HG02623 (cell line): ENCODE data around the gene PLCB2.

ENCODE experiments used
- ATAC-seq: cut with Tn5 transposase; IDR thresholded peaks from one replicate; pipeline ENCODE4 v1.9.1; 2021; ENCODE audit warnings: moderate library complexity; ENCODE audit not compliant: unreplicated experiment

PLCB2 gene

DNA sequence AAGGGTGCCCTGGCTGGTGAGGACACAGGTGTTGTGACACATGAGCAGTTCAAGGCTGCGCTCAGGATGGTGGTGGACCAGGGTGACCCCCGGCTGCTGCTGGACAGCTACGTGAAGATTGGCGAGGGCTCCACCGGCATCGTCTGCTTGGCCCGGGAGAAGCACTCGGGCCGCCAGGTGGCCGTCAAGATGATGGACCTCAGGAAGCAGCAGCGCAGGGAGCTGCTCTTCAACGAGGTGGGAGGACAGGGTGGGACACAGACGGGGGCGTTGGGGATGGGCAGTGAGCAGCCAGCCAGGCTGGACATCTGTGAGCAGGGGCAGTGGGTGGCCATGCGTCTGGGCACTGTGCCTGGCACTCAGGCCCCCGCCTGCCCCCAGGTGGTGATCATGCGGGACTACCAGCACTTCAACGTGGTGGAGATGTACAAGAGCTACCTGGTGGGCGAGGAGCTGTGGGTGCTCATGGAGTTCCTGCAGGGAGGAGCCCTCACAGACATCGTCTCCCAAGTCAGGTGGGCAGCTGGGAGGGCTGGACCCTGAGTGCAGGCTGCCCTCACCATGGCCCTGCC, 35.2 kb downstream of the PLCB2 start:
- ATAC-seq, result no peak

DNA sequence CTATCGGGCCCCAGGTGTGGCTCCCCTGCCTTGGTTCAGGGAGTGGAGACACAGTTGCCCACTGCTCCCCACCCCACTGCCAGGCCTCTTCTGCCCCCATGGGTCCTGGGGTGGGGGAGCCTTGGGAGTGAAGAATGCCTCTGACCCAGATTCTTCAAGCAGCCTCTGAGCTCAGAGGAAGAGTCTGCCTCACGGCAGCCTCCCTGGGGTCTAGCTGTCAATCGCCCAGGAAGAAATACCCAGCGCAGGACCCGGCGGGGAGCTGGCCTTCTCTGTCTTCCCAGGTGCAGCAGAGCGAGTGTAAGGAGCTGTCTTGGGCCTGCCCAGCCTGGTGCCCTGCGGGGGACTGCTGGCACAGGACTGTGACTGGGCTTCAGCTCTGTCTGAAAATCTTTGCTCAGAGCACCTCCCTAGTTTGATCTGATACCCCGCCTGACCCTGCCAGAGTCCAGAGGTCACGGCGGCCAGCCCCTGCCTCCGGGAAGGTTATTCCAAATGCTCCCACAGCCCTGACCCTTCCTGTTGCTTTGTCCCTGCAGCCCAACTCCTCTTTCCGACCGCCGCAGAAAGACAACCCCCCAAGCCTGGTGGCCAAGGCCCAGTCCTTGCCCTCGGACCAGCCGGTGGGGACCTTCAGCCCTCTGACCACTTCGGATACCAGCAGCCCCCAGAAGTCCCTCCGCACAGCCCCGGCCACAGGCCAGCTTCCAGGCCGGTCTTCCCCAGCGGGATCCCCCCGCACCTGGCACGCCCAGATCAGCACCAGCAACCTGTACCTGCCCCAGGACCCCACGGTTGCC, 35.9 kb downstream of the PLCB2 start:
- ATAC-seq, result no peak

GRCh38 chr15:40270246-40270995, 37.3 kb downstream of the PLCB2 start:
- no peak for ATAC-seq

- ATAC-seq, result no peak
Measured at GRCh38 chr15:40269604-40270003, 38.1 kb downstream of the PLCB2 start.

DNA sequence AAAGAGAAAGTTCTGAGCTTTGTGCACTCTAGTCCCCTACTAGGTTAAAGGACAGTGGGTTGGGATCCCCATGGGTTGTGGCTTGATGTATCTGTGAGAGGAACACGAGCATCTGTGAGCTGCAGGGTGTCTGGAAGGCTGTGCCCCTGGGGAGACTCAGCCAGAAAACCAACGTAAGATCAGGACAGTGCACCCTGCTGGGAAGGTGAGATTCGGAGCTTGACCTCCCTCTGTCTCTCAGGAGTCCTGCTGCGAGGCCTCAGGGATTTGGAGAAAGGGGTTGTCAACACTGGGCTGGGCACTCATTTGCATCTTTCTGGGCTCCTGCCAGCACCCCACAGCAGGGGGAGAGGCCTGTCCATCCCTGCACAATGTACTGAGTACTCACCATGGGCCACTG, 40.1 kb downstream of the PLCB2 start:
- ATAC-seq, result no peak

DNA sequence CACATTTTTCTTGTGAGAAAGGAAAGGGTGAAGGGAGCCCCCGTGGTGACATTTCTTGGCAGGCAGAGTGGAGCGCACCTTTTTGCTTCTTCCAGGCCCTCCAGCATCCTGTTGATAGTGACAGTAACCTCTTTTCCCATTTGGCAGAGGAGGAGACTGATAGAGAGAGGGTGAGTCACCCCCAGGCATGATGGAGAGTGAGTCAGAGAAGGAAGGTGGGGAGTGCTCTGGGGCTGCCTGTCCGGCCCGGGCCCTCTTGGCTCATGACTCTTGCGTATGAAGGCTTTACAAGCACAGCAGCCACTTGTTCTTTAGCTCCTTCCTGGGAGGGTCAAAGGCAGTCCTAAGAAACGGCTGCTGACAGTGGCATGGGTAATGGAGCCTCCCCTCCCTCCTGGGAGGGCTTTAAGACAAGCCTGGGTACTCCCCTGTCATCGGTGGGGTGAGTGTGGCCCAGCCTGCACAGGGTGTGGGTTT, 40.9 kb downstream of the PLCB2 start:
- ATAC-seq, result no peak

GRCh38 chr15:40265875-40266274, 41.9 kb downstream of the PLCB2 start:
- no peak for ATAC-seq

DNA sequence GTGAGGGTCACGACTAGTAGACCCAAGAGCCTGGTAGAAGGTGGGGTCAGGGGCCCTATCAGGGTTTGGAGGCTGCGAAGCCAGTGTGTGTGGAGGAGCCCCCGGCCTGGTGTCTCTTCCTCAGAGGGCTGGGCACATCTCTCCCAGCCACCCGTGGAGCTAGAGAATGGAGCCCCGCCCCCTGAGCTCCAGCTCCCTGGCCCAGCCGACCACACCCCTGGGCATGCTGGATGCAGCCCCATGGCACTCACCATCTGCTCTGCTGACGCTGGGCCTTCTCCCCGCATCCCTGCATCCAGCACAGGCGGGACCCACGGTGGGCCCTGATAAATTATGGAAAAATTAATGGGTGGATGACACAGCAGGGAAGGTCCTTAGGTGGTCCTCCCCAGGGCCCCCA, 42.4 kb downstream of the PLCB2 start:
- ATAC-seq, result no peak

GRCh38 chr15:40264321-40265153, 43.2 kb downstream of the PLCB2 start:
- ATAC-seq, result no peak

GRCh38 chr15:40263024-40263754, 44.5 kb downstream of the PLCB2 start:
- ATAC-seq, result no peak

DNA sequence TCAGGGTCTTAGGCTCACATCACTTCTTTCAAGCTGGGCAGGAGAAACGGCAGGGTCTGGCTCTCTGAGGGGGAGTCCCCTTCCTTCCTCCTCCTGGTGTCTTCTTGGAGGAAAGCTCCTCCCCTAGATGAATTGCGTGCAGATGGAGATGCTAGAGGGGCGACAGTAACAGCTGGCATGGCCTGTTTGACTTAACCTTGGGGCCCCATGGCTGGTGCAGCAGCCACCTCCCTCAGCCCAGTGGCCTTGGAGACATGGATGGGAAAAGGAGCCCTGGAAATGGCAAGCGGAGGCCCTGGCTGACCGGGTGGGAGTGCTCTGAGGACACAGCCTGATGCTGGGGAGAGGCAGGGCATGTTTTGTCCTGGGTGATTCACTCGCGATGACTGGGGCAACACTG, 48.7 kb downstream of the PLCB2 start:
- no peak for ATAC-seq

GRCh38 chr15:40258544-40258943, 49.2 kb downstream of the PLCB2 start:
- no peak for ATAC-seq

DNA sequence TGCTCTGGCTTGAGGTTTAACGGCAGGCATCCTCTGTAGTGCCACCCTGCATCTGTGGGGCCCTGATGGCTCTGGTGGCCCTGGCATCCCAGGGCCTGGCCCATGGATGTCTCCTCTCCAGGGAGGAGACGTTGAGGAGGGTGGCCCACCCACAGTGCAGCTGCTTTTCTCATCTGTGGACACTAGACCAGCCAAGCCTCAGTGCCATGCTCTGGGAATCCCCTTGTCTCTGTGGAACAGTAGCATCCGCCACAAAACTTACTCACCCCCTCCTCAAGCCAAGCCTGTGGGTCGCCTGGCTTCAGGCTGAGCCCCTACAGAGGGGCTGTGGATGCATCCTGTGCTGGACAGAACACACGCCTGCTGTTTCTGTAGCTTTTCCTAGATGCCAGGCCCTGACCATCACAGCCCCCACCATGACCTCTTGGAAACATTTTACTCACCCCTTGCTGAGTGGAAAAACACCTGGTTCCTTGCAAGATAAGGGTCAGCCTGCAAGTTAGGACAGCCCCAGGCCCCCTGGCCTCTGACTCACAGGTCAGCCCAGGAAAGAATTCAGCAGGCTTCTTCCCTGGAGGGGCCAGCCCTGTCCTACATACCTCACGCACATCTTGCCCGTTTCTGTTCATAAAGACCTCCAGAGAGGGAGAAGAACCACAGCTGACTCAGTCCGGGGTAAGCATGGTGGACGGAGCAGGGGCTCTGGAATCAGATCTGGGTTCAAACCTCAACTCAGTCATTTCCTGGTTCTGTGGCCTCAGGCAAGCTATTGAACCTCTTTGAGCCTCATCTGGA, 49.9 kb downstream of the PLCB2 start:
- ATAC-seq, result no peak

DNA sequence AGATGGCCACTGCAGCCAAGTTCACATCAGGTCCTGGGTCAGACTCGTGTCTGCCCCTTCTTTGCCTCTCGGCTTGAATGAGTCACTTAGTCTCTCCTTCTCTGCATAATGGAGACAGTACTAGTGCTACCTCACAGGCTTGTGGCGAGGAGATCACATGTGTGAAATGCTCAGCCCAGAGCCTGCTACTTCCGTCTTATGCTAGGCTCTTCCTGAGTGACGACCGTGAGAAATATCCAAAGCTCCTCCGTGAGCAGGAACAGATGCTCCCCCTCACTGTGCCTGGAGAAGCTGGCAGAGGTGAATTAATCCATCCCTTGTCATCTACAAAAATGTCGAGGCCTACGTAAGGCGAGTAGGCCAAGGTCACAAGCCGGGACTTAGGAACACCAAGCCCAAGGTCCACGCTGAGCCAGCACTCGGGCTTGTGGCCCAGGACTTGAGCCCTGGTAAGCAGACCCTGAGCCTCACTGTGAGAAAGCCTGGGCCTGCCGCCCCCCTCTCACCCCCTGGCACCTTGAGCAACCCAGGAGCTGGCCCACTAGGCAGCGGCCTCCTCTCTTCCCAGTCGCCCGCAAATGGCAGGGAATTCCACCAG, 51.0 kb downstream of the PLCB2 start:
- no peak for ATAC-seq

DNA sequence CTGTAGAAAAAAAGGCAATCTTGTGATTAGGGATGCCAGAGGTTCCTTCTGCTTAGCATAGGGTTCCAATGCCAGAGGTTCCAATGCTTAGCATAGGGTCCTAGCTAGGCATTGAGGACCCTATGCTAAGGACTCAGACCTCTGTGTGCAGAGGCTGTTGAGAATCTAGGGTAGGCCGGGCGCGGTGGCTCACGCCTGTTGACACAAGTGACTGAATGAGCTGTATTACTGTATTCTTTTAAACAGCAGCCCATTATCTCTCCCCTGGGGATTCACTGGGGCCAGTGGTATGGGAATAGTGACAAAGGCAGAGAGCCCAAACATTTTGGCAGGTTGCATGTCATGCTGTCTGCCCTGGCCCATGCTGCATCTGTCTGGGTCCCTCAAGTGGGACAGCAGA, 52.7 kb downstream of the PLCB2 start:
- ATAC-seq, result no peak

- no peak for ATAC-seq
Measured at GRCh38 chr15:40254452-40254851, 53.3 kb downstream of the PLCB2 start.

DNA sequence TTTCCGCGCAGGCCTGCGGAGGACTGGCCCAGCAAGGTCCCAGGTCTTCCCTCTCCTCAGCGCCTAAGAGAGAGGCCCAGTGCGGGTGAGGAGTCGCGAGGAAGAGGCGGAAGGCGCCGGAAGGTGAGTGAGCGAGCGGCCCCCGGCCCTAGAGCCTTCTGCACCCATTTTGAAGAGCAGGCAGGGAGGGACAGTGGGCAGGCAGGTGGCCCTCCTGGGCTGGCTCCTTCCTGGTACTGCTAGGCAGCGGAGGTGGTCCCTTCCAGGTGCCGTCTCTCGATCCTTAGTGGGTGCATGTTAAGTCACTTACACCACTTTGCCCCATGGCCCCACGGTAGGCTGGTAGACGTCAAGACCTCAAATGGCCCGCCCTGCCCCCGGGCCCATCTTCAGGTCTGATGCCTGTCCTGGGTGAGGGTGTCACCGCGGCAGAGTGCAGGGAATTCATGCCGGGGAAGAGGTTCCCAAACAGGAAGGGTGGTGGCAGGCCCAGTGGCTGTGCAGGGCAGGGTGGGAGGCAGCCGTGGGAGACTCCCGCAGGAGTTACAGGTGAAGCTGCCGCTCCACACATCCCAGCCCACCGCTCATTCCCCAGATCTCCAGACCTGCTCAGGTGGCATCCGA, 54.5 kb downstream of the PLCB2 start:
- ATAC-seq, result no peak

DNA sequence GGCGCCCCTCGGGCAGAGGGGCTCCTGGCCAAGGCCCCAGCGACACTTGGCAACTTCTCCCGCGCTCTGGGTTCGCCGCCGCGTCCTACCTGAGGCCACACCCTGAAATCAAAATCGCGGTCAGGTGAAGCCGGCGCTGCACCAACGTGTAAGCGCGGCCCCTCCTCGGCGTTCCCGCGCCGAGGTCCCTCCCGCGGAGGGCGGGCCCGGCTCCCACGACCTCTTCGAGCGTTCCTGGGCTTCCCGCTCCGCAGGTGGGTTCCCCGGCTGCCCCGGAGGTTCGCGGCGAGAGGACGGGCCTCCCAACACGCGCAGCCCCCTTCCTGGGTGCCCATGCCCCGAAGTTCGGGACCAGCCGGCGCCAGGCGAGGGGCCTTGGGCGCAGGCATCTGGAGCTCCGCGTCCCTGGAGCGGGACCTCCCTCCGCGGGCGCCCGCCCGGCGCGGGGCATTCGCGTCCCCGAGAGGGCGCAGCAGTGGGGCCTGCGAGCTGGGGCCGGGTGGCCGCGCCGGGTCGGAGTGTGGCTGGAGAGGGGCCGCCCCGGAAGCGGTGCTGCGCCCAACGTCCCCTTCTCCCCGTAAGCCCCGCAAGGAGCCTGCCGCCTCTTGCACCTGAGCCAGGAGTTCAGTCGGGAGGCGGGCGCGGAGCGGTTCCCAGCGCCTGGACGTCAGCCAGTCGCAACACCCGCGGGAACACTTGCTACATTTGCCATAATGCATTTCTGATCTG, 55.1 kb downstream of the PLCB2 start:
- ATAC-seq, result no peak
